OCI-LY7 (cell line): ENCODE data around the gene IL1RAPL2.

ENCODE experiments used
- CTCF ChIP-seq: fragments of 200-600 bp; sonication (generic); conservative IDR thresholded peaks from 2 replicates; pipeline ENCODE4 v1.5.1; 2014; ENCODE audit warnings: mild to moderate bottlenecking, antibody characterized with exemption, low read length, moderate library complexity, mixed read lengths
- EZH2phosphoT487 ChIP-seq: fragments of 200-600 bp; sonication (generic); IDR thresholded peaks from 2 replicates; pipeline ENCODE4 v1.6.1; 2018; ENCODE audit warnings: low read depth, borderline replicate concordance, mild to moderate bottlenecking, mixed run types, antibody characterized with exemption, low read length, moderate library complexity, mixed read lengths

DNA sequence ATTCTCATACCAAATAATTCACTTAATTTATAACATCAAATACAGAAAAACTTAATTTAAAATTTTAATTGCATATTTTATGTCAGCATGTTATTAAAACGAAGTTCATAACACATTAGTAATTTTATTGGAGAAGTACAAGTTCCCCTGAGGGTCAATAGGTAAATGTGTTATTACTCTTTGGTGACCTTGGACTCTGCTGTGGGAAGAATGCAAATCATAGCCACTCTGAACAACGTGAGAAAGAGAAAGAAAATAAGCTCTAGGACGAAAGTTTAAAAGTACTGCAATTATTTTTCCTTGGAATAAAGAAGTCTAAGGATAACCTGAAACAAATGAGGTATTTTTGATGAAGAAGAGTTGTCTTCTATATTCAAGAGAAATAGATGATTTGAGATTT is 115.2 kb downstream of the IL1RAPL2 start:
- TF ChIP-seq CTCF (no peak), EZH2phosphoT487 (no peak)
